ENCODE data around the gene RBMX. TPM values are rescaled to one million over a fixed set of nuclear protein-coding genes. Genes with fewer than 3 reads are reported as not detected.

The RBMX gene
- total and polyA plus RNA-seq, 2 of the 4 experiments (the other 2 are of a cell fraction): 151 to 337 TPM

DNA sequence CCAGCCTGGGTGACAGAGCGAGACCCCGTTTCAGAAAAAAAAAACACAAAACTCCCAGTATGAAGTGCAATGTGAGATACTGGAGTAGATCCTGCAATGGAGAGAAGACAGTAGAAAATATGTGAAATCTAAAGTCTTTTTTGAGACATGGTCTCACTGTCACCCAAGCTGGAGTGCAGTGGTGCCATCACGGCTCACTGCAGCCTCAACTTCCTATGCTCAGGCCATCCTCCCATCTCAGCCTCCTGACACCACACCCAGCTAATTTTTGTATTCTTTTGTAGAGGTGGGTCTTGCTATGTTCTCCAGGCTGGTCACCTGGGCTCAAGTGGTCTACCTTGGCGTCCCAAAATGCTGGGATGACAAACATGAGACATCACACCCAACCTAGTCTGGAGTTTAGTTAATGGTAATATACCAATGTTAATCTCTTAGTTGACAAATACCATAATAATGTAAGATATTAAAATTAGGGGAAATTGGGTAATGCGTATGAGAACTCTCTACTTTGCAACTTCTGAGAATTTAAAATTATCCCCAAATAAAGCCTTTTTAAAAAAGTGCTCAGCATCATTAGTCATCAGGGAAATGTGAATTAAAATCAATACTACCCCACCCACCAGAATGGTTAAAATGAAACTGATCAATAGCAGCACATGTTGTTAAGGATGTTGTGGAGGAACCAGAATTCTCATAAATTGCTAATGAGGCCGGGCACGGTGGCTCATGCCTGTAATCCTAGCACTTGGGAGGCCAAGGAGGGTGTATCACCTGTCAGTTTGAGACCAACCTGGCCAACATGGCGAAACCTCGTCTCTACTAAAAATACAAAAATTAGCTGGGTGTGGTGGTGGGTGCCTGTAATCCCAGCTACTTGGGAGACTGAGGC, 15.0 kb downstream of the RBMX start:
- CTCF ChIA-PET: no interaction called here
- Histone ChIP-seq H3K4me2 (ENCODE audit: low read depth, low read length) (no peak overlapping the region), H3K79me1 (ENCODE audit: low read depth in 1 of 2, low read length in 2 of 2) (peaks cover 0 to 26% of the 10 kb centered on the region in 2 experiments; a peak in 3 of 4 replicates), H3K56ac (ENCODE audit: extremely low read depth, insufficient read depth, low read length) (no peak overlapping the region), H2BK20ac (ENCODE audit: low read depth, low read length) (no peak overlapping the region), H3K14ac (replicated peaks; ENCODE audit: low read depth, low read length) (no peak overlapping the region), H3K36me3 (ENCODE audit: control insufficient read depth, insufficient read depth, low read length) (peaks cover 32% of the 10 kb centered on the region), H3K27ac (ENCODE audit: insufficient read depth, low read length) (no peak overlapping the region), H3K4ac (ENCODE audit: low read depth, low read length) (no peak overlapping the region), H4K91ac (ENCODE audit: insufficient read depth, low read depth, low read length) (no peak overlapping the region), H2AK5ac (ENCODE audit: low read depth, low read length) (no peak overlapping the region), H3K27me3 (ENCODE audit: control insufficient read depth, insufficient read depth, low read length) (no peaks in the 10 kb centered on the region), H3K9ac (ENCODE audit: low read depth, low read length) (no peak overlapping the region), H4K8ac (ENCODE audit: low read depth in 2 of 2, low read length in 2 of 2) (no peak overlapping the region), H3K9me3 (ENCODE audit: control insufficient read depth, insufficient read depth, low read length) (no peaks in the 10 kb centered on the region), H4K20me1 (ENCODE audit: insufficient read depth, low read length) (peaks cover 18% of the 10 kb centered on the region), H3K4me3 (ENCODE audit: insufficient read depth, low read depth, low read length) (no peak overlapping the region), H2BK120ac (ENCODE audit: low read depth, low read length) (no peak overlapping the region), H3K9me1 (ENCODE audit: insufficient read depth, low read length) (no peaks in the 10 kb centered on the region; the same call in 1 of the 2 replicates), H2AFZ (replicated peaks; ENCODE audit: low read length, poor library complexity) (no peak overlapping the region), H2BK5ac (ENCODE audit: low read depth, low read length, poor library complexity, severe bottlenecking) (no peak overlapping the region), H3K23ac (ENCODE audit: low read depth, low read length) (no peak overlapping the region), H2BK15ac (ENCODE audit: low read depth, low read length) (no peak overlapping the region), H4K5ac (ENCODE audit: low read depth, low read length) (no peak overlapping the region), H3K18ac (ENCODE audit: low read depth, low read length) (no peak overlapping the region), H3K4me1 (ENCODE audit: control insufficient read depth, insufficient read depth, low read length) (no peaks in the 10 kb centered on the region), H2AK9ac (replicated peaks; ENCODE audit: low read depth, low read length, poor library complexity) (no peak overlapping the region)
- intact Hi-C loops (cut with micrococcal nuclease) (no loop called here), in situ Hi-C loops (cut with MboI; ENCODE audit: low sequenced_read_pairs) (no loop called here), dilution Hi-C loops (cut with HindIII; ENCODE audit: low sequenced_read_pairs, unreplicated experiment) (no loop called here)
- DNase-seq: no peak
- no peak for ATAC-seq (ENCODE audit: low read depth)
- POLR2A ChIA-PET (ENCODE audit: unreplicated experiment): no interaction called here
- no TSS peak for BruUV-seq (replicated peaks)
- WGBS, 2 experiments (ENCODE audit: extremely low coverage in 2 of 2, insufficient read length in 1 of 2): no CpG with 5 or more reads among the region's 9 CpGs
- TF ChIP-seq MXI1 (IDR thresholded peaks at IDR 0.05; ENCODE audit: borderline replicate concordance, low read depth, low read length): no peak
- no peak for TF ChIP-seq RCOR1 (IDR thresholded peaks at IDR 0.05; ENCODE audit: insufficient replicate concordance, low read length)
- no peak for TF ChIP-seq CEBPB (IDR thresholded peaks at IDR 0.05; ENCODE audit: low read depth, low read length)
- TF ChIP-seq NFE2L2 (IDR thresholded peaks at IDR 0.05; ENCODE audit: low read depth, low read length): no peak
- TF ChIP-seq FOS (IDR thresholded peaks at IDR 0.05; ENCODE audit: low read depth, low read length): no peak
- TF ChIP-seq BHLHE40 (IDR thresholded peaks at IDR 0.05; ENCODE audit: low read depth, low read length): no peak
- no peak for TF ChIP-seq RFX5 (IDR thresholded peaks at IDR 0.05; ENCODE audit: low read depth, low read length)
- no peak for TF ChIP-seq MAZ (IDR thresholded peaks at IDR 0.05; ENCODE audit: borderline replicate concordance, low read depth, low read length)
- no peak for TF ChIP-seq ELK1 (IDR thresholded peaks at IDR 0.05; ENCODE audit: borderline replicate concordance, low read depth, low read length)
- TF ChIP-seq MAFK (IDR thresholded peaks at IDR 0.05; ENCODE audit: low read depth, low read length): no peak
- TF ChIP-seq, protein P1, sequence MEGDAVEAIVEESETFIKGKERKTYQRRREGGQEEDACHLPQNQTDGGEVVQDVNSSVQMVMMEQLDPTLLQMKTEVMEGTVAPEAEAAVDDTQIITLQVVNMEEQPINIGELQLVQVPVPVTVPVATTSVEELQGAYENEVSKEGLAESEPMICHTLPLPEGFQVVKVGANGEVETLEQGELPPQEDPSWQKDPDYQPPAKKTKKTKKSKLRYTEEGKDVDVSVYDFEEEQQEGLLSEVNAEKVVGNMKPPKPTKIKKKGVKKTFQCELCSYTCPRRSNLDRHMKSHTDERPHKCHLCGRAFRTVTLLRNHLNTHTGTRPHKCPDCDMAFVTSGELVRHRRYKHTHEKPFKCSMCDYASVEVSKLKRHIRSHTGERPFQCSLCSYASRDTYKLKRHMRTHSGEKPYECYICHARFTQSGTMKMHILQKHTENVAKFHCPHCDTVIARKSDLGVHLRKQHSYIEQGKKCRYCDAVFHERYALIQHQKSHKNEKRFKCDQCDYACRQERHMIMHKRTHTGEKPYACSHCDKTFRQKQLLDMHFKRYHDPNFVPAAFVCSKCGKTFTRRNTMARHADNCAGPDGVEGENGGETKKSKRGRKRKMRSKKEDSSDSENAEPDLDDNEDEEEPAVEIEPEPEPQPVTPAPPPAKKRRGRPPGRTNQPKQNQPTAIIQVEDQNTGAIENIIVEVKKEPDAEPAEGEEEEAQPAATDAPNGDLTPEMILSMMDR (conservative IDR thresholded peaks at IDR 0.05; ENCODE audit: low read depth, low read length): no peak
